COLO668 (cell line): ENCODE data around the gene ANGPT4.

ENCODE experiments used
- DNase-seq: peaks from one replicate; lab custom pipeline; 2025; ENCODE audit not compliant: unreplicated experiment; lab: John Stamatoyannopoulos, UW

Gene ANGPT4

GRCh38 chr20:845941-846893 is 69.9 kb downstream of the ANGPT4 start:
- DNase-seq: no peak

DNA sequence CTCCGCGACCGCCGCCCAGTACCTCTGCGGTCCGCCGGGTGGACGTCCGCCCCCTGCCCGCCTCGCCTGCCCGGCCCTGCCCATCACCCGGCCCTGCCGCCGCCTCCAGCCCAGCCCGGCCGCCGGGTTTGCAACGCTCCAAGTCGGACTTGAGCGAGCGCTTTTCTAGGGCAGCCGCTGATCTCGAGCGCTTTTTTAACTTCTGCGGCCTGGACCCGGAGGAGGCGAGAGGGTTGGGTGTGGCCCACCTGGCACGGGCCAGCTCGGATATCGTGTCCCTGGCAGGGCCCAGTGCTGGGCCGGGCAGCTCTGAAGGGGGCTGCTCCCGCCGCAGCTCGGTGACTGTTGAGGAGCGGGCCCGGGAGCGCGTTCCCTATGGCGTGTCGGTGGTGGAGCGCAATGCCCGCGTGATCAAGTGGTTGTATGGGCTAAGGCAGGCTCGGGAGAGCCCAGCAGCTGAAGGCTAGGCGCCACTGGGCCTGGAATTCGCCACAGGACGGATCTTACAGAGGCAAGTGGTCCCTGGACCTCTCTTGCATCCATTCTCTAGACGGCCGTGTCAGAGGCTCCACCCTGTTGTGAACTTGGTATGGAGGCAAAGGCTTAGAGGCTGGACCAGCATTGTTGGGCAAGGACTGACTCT is 70.8 kb downstream of the ANGPT4 start:
- DNase-seq: no peak

GRCh38 chr20:844473-845225 is 71.5 kb downstream of the ANGPT4 start:
- peak; percentile 93 for DNase-seq

- no peak for DNase-seq
Measured at GRCh38 chr20:843912-844311, 72.2 kb downstream of the ANGPT4 start.

- DNase-seq: no peak
Measured at GRCh38 chr20:842547-842940, 73.6 kb downstream of the ANGPT4 start.

DNA sequence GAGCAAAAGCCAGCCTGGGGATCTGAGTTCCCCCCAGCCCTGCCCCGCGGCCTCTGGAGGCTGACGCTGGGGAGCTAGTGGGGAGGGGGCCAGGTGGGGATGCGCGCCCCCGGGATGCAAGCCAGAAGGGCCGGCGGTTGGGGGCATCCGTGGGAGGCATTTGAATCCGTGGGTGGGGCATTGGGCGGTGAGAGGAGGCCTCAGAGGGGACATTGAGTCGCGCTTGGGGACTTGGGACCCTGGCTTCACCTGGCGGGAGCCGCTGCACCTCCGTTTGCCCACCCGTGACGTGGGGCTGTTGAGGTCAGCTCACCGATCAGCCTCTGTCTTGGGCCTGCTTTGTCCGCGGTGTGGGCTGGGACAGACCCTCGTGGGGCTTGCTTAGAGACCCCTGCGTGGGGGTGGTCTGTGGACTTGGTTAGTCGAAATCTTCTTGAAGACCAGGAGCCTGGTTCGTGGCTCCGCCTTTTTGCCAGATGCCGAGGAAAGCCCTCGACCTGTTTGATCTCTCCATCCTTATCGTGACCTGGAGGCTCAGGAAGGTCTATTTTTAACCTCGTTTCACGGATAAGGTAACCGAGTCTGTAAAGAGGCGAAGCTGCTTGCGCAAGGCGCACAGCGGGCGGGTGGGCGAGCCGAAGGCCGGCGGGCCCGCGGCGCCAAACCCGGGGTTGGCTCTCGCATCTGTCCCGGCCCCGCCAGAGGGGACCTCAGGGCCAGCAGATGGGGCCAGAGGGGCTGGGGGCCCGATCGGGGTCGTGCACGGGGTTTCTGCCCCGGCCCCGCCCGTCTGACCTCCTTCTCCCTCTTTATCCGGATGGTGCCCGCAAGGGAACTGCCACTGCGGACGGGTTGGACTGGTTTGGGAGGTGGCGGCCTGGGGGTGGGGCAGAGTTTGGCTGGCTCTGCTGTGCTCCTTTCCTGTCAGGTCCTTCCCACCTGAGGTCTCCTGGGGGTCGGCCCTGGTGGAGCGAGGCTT is 74.3 kb downstream of the ANGPT4 start:
- DNase-seq: peak; percentile 59

DNA sequence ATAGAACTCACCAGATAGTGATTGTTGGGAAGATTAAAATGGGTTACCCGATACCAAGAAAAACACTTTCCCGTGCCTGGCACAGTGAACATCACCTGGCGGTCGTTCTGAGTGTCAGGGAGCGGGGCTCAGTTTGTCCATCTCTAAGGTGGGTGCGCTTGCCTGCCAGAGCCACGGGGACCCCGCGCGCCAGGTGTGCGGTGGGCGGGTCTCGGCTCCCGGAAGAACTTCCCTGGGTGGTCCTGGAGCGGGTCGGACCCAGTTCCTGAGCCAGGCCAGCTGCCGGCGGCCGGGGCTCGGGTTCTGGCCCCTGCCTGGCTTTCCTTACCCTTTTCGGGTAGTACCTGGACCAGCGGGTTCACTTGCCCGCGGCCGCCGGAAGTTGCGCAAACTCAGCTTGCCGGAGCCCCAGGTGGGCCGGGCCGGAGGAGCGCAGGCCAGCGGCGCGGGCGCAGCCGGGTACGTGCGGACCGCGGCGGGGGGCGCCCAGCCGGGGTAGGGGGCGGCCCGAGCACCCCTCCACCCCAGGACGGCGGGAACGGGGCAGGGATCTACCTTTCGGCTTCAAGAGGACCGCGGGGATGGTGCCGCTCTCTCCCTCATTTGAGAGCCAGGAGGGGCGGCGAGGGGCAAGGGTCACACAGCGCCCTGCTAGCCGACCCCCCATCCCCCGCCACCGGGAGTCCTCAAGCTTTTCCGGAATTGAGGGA is 75.1 kb downstream of the ANGPT4 start:
- DNase-seq: peak; percentile 65

DNA sequence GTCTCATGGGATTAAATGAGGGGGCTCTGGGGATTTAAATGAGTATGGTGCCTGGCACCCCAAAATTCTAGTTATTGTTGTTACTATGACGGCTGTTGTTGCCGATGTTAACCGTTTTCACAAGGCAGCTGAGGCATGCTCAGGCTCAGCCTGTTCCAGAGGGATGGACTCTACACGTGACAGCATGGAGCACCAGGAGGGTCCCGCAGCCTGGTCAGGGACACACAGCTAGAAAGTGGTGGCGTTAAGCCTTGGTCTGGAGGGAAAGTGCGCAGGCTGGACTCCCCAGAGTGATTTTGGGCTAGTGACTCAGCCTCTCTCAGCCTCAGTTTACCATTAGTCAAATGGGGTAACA is 75.7 kb downstream of the ANGPT4 start:
- no peak for DNase-seq

DNA sequence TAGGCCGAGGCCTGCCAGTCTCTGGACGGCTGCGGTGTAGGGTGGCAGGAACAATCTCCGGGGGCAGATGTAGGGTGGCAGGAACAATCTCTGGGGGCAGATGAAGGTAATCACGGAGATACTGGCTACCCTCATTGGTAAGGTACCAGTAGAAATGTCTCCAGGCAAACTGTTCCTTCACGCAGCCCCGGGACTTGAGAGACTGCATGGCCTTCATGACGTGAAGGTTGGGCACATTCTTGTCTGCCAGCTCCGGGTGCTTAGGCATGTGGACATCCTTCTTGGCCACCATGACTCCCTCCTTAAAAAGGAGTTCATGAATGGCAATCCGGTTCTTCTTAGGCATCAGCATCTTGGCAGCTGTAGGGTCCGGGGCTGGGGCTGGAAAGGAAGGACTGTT is 76.5 kb downstream of the ANGPT4 start:
- no peak for DNase-seq

DNA sequence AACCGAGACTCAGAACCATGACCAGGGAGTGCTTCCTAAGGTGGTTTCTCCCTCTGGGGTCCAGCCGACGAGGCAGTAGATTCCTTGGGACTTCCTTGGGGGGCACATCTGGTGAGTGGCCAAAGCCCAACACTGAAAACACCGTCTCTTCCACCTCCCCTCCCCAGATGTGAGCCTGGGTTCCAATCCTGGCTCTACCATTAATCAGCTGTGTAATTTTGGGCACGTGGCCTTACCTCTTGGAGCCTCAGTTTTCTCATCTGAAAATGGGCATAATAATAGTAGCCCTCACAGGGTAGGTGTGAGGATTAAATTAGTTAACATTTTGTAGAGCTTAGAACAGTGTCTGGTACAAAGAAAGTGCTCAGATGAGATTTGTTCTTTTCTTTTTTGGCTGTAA is 77.1 kb downstream of the ANGPT4 start:
- no peak for DNase-seq

GRCh38 chr20:836190-836589 is 79.9 kb downstream of the ANGPT4 start:
- DNase-seq: no peak

DNA sequence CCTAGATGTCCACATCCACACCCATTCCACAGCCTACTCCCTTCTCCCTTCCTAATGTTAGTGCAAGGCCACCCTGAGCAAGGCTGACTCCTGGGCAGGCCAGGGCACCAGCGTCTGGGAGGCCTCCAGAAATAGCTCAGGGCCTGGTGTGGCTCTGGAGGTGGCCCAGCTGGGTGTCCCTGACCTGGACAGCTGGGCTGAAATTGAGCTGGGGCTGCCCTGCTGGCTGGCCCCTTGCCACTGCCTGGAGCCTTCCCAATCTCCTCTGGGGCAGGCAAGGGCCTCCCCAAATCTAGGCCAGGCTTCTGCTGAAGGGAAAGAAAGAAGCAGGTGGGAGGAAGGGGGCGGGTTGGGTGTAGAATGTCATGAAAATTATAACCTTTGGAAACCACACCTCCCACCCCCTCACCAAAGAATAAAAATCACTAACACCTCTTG is 80.5 kb downstream of the ANGPT4 start:
- DNase-seq: no peak

GRCh38 chr20:834151-834746 is 81.9 kb downstream of the ANGPT4 start:
- DNase-seq: no peak

GRCh38 chr20:833450-834150 is 82.5 kb downstream of the ANGPT4 start, which contains the start of gene FAM110A:
FAM110A (plus strand) TSS chr20:833715; CDS start chr20:844805, 11,090 bp downstream.
- peak; percentile 98 for DNase-seq

DNA sequence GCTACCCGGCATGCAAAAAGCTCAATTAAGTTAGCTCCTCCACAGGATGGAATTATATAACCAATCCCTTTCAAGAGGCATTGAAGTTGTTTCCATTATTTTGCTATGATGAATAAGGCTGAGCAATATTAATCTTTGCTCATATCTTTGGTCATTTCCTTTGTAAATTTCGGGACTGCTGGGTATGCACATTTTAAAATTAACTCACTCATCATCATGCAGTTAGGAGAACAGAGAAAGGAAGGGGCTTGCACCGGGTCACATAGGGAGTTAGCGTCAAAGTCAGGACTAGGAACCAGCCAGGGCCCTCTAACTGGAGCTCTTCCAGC is 83.0 kb downstream of the ANGPT4 start:
- DNase-seq: no peak

GRCh38 chr20:831956-832355 is 84.2 kb downstream of the ANGPT4 start:
- DNase-seq: no peak

DNA sequence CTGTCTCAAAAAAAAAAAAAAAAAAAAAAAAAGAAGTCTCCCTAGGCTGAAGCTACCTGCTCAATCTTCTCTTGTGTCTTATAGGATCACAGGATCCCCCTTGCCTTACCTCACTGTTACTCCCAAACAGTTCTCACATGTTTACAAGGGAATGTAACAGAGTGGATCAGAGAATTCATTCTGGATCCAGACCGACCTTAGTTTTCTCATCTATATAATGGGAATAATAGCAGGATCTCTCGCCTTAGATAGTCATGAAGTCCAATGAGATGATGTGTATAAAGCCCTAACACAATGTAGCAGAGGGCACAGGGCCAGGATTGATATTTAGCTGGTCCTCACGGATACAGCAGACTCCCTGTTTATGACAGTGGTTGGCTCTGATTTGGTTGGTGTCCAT is 84.9 kb downstream of the ANGPT4 start:
- DNase-seq: no peak

DNA sequence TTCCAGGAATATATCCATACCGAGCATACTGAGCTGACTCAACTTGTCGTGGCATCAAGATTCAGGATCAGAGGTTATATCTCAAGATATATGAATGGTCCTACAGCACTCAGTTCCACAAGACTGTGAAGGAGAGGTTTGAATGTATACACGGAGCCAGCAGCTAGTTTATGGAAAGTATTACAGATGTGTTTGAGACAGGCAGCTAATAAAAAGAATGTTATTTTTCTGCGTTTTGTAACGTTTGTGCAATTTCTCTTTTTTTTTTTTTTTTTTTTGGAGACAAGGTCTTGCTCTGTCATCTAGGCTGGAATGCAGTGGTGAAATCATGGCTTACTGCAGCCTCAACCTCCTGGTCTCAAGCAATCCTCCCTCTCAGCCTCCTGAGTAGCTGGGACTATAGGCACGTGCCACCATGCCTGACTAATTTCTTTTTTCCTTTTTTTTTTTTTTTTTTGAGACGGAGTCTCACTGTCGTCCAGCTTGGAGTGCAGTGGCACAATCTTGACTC is 86.1 kb downstream of the ANGPT4 start:
- no peak for DNase-seq

- DNase-seq: no peak
Measured at GRCh38 chr20:829551-829950, 86.6 kb downstream of the ANGPT4 start.
